ENCODE results near the gene ADAMTS16. TPM values are rescaled to one million over a fixed set of nuclear protein-coding genes. Genes with fewer than 3 reads are reported as not detected.

ADAMTS16 gene
- total RNA-seq, 2 experiments from 2014 or later = not detected

GRCh38 chr5:5246736-5247135, 106.6 kb downstream of the ADAMTS16 start:
- Mint-ChIP-seq H3K9me3 (no peaks in the 10 kb centered on the region), H3K36me3 (ENCODE audit: low read depth) (no peaks in the 10 kb centered on the region), H3K4me1 (no peaks in the 10 kb centered on the region), H3K27me3 (no peaks in the 10 kb centered on the region), H3K27ac (no peak overlapping the region), H3K4me3 (no peak overlapping the region)
- DNase-seq = no peak
- ChIA-PET CTCF (no interaction called here), POLR2A (no interaction called here)

- H3K27me3 Mint-ChIP-seq = no peaks in the 10 kb centered on the region
- POLR2A ChIA-PET = no interaction called here
- no peaks in the 10 kb centered on the region for H3K36me3 Mint-ChIP-seq (ENCODE audit: low read depth)
- H3K9me3 Mint-ChIP-seq = peaks cover 16% of the 10 kb centered on the region
- CTCF ChIA-PET = no interaction called here
- H3K4me3 Mint-ChIP-seq = no peak overlapping the region
- DNase-seq = no peak
- H3K27ac Mint-ChIP-seq = no peak overlapping the region
- no peaks in the 10 kb centered on the region for H3K4me1 Mint-ChIP-seq
Observed at GRCh38 chr5:5250758-5251157, 110.6 kb downstream of the ADAMTS16 start.

- H3K27ac Mint-ChIP-seq = no peak overlapping the region
- H3K27me3 Mint-ChIP-seq = no peaks in the 10 kb centered on the region
- no peak overlapping the region for H3K4me3 Mint-ChIP-seq
- POLR2A ChIA-PET = no interaction called here
- CTCF ChIA-PET = no interaction called here
- DNase-seq = no peak
- peaks cover 16% of the 10 kb centered on the region for H3K9me3 Mint-ChIP-seq
- no peaks in the 10 kb centered on the region for H3K36me3 Mint-ChIP-seq (ENCODE audit: low read depth)
- H3K4me1 Mint-ChIP-seq = no peaks in the 10 kb centered on the region
Observed at GRCh38 chr5:5252106-5252505, 112.0 kb downstream of the ADAMTS16 start.

GRCh38 chr5:5257353-5257752, 117.2 kb downstream of the ADAMTS16 start:
- Mint-ChIP-seq H3K4me3 (no peak overlapping the region), H3K27me3 (no peaks in the 10 kb centered on the region), H3K36me3 (ENCODE audit: low read depth) (no peaks in the 10 kb centered on the region), H3K9me3 (peaks cover 16% of the 10 kb centered on the region), H3K27ac (no peak overlapping the region), H3K4me1 (no peaks in the 10 kb centered on the region)
- ChIA-PET CTCF (no interaction called here), POLR2A (no interaction called here)
- no peak for DNase-seq

GRCh38 chr5:5258564-5258963, 118.4 kb downstream of the ADAMTS16 start:
- peaks cover 6% of the 10 kb centered on the region for H3K9me3 Mint-ChIP-seq
- H3K4me1 Mint-ChIP-seq = no peaks in the 10 kb centered on the region
- H3K27ac Mint-ChIP-seq = no peak overlapping the region
- no peaks in the 10 kb centered on the region for H3K27me3 Mint-ChIP-seq
- ChIA-PET CTCF (no interaction called here), POLR2A (no interaction called here)
- DNase-seq = no peak
- H3K36me3 Mint-ChIP-seq (ENCODE audit: low read depth) = no peaks in the 10 kb centered on the region
- H3K4me3 Mint-ChIP-seq = no peak overlapping the region

- CTCF ChIA-PET = no interaction called here
- no peaks in the 10 kb centered on the region for H3K4me1 Mint-ChIP-seq
- peaks cover 4% of the 10 kb centered on the region for H3K9me3 Mint-ChIP-seq
- no peak for DNase-seq
- no peak overlapping the region for H3K4me3 Mint-ChIP-seq
- POLR2A ChIA-PET = no interaction called here
- no peaks in the 10 kb centered on the region for H3K36me3 Mint-ChIP-seq (ENCODE audit: low read depth)
- H3K27ac Mint-ChIP-seq = no peak overlapping the region
- no peaks in the 10 kb centered on the region for H3K27me3 Mint-ChIP-seq
Observed at GRCh38 chr5:5264727-5265126, 124.6 kb downstream of the ADAMTS16 start.

GRCh38 chr5:5266297-5266696, 126.2 kb downstream of the ADAMTS16 start:
- peaks cover 4% of the 10 kb centered on the region for H3K9me3 Mint-ChIP-seq
- POLR2A ChIA-PET = no interaction called here
- H3K27ac Mint-ChIP-seq = no peak overlapping the region

GRCh38 chr5:5270161-5270560, 130.0 kb downstream of the ADAMTS16 start:
- no peak for DNase-seq
- no peaks in the 10 kb centered on the region for H3K4me1 Mint-ChIP-seq
- no peaks in the 10 kb centered on the region for H3K27me3 Mint-ChIP-seq
- no peaks in the 10 kb centered on the region for H3K36me3 Mint-ChIP-seq (ENCODE audit: low read depth)
- H3K4me3 Mint-ChIP-seq = no peak overlapping the region
- ChIA-PET CTCF (no interaction called here), POLR2A (no interaction called here)
- no peak overlapping the region for H3K27ac Mint-ChIP-seq
- H3K9me3 Mint-ChIP-seq = peaks cover 4% of the 10 kb centered on the region

More at GRCh38 chr5:5266297-5266696, 126.2 kb downstream of the ADAMTS16 start:
- H3K27me3 Mint-ChIP-seq = no peaks in the 10 kb centered on the region
- H3K4me1 Mint-ChIP-seq = no peaks in the 10 kb centered on the region
- H3K36me3 Mint-ChIP-seq (ENCODE audit: low read depth) = no peaks in the 10 kb centered on the region
- no peak for DNase-seq
- H3K4me3 Mint-ChIP-seq = no peak overlapping the region
- CTCF ChIA-PET = no interaction called here

- Mint-ChIP-seq H3K36me3 (ENCODE audit: low read depth) (no peaks in the 10 kb centered on the region), H3K4me1 (no peaks in the 10 kb centered on the region), H3K4me3 (no peak overlapping the region), H3K27ac (no peak overlapping the region), H3K27me3 (no peaks in the 10 kb centered on the region), H3K9me3 (peaks cover 4% of the 10 kb centered on the region)
- POLR2A ChIA-PET = interaction anchor here (0.6 kb wide), 1 partner anchor 342 kb away, joined by 3 read pairs; no protein-coding TSS in a partner anchor
- CTCF ChIA-PET = no interaction called here
- no peak for DNase-seq
Observed at GRCh38 chr5:5270958-5271785, 131.0 kb downstream of the ADAMTS16 start.

GRCh38 chr5:5271786-5272321, 131.7 kb downstream of the ADAMTS16 start:
- Mint-ChIP-seq H3K27me3 (no peaks in the 10 kb centered on the region), H3K4me3 (no peak overlapping the region), H3K36me3 (ENCODE audit: low read depth) (no peaks in the 10 kb centered on the region), H3K27ac (no peak overlapping the region), H3K9me3 (peaks cover 4% of the 10 kb centered on the region), H3K4me1 (no peaks in the 10 kb centered on the region)
- DNase-seq = no peak
- POLR2A ChIA-PET = interaction anchor here (0.6 kb wide), 1 partner anchor 342 kb away, joined by 3 read pairs; no protein-coding TSS in a partner anchor
- CTCF ChIA-PET = interaction anchor here (0.7 kb wide), 1 partner anchor 1055 kb away, joined by 3 read pairs; no protein-coding TSS in a partner anchor

GRCh38 chr5:5273398-5273797, 133.3 kb downstream of the ADAMTS16 start:
- ChIA-PET CTCF (no interaction called here), POLR2A (no interaction called here)
- no peaks in the 10 kb centered on the region for H3K27me3 Mint-ChIP-seq
- H3K4me1 Mint-ChIP-seq = no peaks in the 10 kb centered on the region
- H3K27ac Mint-ChIP-seq = no peak overlapping the region
- DNase-seq = no peak
- H3K36me3 Mint-ChIP-seq (ENCODE audit: low read depth) = no peaks in the 10 kb centered on the region
- no peak overlapping the region for H3K4me3 Mint-ChIP-seq
- H3K9me3 Mint-ChIP-seq = no peaks in the 10 kb centered on the region

- ChIA-PET POLR2A (no interaction called here), CTCF (no interaction called here)
- no peaks in the 10 kb centered on the region for H3K27me3 Mint-ChIP-seq
- DNase-seq = no peak
- no peaks in the 10 kb centered on the region for H3K36me3 Mint-ChIP-seq (ENCODE audit: low read depth)
- no peak overlapping the region for H3K4me3 Mint-ChIP-seq
- H3K27ac Mint-ChIP-seq = no peak overlapping the region
- no peaks in the 10 kb centered on the region for H3K4me1 Mint-ChIP-seq
- H3K9me3 Mint-ChIP-seq = no peaks in the 10 kb centered on the region
Observed at GRCh38 chr5:5273976-5274375, 133.8 kb downstream of the ADAMTS16 start.

- POLR2A ChIA-PET = no interaction called here
- no peaks in the 10 kb centered on the region for H3K36me3 Mint-ChIP-seq (ENCODE audit: low read depth)
- no peaks in the 10 kb centered on the region for H3K4me1 Mint-ChIP-seq
- no peaks in the 10 kb centered on the region for H3K27me3 Mint-ChIP-seq
- H3K27ac Mint-ChIP-seq = no peak overlapping the region
- H3K9me3 Mint-ChIP-seq = no peaks in the 10 kb centered on the region
- CTCF ChIA-PET = no interaction called here
- no peak for DNase-seq
- H3K4me3 Mint-ChIP-seq = no peak overlapping the region
Observed at GRCh38 chr5:5275211-5275610, 135.1 kb downstream of the ADAMTS16 start.

GRCh38 chr5:5276430-5276829, 136.3 kb downstream of the ADAMTS16 start:
- POLR2A ChIA-PET = no interaction called here
- CTCF ChIA-PET = no interaction called here
- Mint-ChIP-seq H3K9me3 (no peaks in the 10 kb centered on the region), H3K4me3 (no peak overlapping the region), H3K4me1 (no peaks in the 10 kb centered on the region), H3K27ac (no peak overlapping the region), H3K27me3 (no peaks in the 10 kb centered on the region), H3K36me3 (ENCODE audit: low read depth) (no peaks in the 10 kb centered on the region)
- DNase-seq = no peak

Data from activated CD4-positive, alpha-beta memory T cell treated with anti-CD3 and anti-CD28 coated beads, Interleukin-2, amount 10 ng/mL, durations not matched to agents 7 days and 5 days (primary cell).